OCI-LY7 (cell line): ENCODE data around the gene ITGB2. TPM values are rescaled to one million over a fixed set of nuclear protein-coding genes. Genes with fewer than 3 reads are reported as not detected.
A peak's percentile ranks its signal among the peaks of the same experiment; 100 is the strongest.

Source experiments
- BruUV-seq: library from RNA; stranded (reverse); fragments of 400-500 nt; replicated peaks from 2 replicates; lab custom pipeline; 2021; lab: Mats Ljungman, UMichigan
- CTCF ChIA-PET: fragments of 300-600 bp; sonication (Branson Sonifier 250); formaldehyde crosslinking; loops from one replicate; lab custom pipeline; 2022; ENCODE audit warnings: antibody characterized with exemption; ENCODE audit not compliant: unreplicated experiment; lab: Charles Lee
- POLR2A ChIA-PET: fragments of 300-600 bp; sonication (Branson Sonifier 250); formaldehyde crosslinking; loops from one replicate; lab custom pipeline; 2022; ENCODE audit warnings: antibody characterized with exemption; lab: Charles Lee
- DNase-seq: peaks from one replicate; pipeline ENCODE4 v3.0.0-alpha.2; 2015; ENCODE audit warnings: low spot score
- H2AFZ ChIP-seq: fragments of 200-600 bp; sonication (generic), shearing (Covaris generic); 2 replicates; pipeline ENCODE4 v1.6.1; 2014; ENCODE audit warnings: mild to moderate bottlenecking, antibody characterized with exemption, low read length, moderate library complexity
- H3K27ac ChIP-seq: fragments of 200-600 bp; sonication (generic); 2 replicates; pipeline ENCODE4 v1.5.1; 2014; ENCODE audit warnings: mixed run types, low read depth, mild to moderate bottlenecking, moderate library complexity, low read length, inconsistent platforms; ENCODE audit not compliant: poor library complexity, severe bottlenecking
- H3K36me3 ChIP-seq: fragments of 200-600 bp; sonication (generic); 2 replicates; pipeline ENCODE4 v1.6.1; 2014; ENCODE audit warnings: mild to moderate bottlenecking, antibody characterized with exemption, low read length, moderate library complexity, mixed read lengths; ENCODE audit not compliant: insufficient read depth
- H3K4me1 ChIP-seq: fragments of 200-600 bp; sonication (generic); 2 replicates; pipeline ENCODE4 v1.5.1; 2014; ENCODE audit warnings: mild to moderate bottlenecking, low read length; ENCODE audit not compliant: insufficient read depth, poor library complexity, severe bottlenecking
- H3K4me2 ChIP-seq: fragments of 200-600 bp; sonication (generic); 2 replicates; pipeline ENCODE4 v1.6.1; 2014; ENCODE audit warnings: mild to moderate bottlenecking, low read length
- H3K4me3 ChIP-seq: fragments of 200-600 bp; sonication (generic); 2 replicates; pipeline ENCODE4 v1.5.1; 2014; ENCODE audit warnings: mild to moderate bottlenecking, low read depth, low read length; ENCODE audit not compliant: poor library complexity, severe bottlenecking
- H3K79me2 ChIP-seq: fragments of 200-600 bp; sonication (generic); 2 replicates; pipeline ENCODE4 v1.6.1; 2016; ENCODE audit warnings: low read depth, mild to moderate bottlenecking, low read length, moderate library complexity, mixed read lengths; ENCODE audit not compliant: insufficient read depth
- H3K9me2 ChIP-seq: fragments of 200-600 bp; sonication (generic); 2 replicates; pipeline ENCODE4 v1.6.1; 2016; ENCODE audit warnings: mild to moderate bottlenecking, low read length, mixed read lengths; ENCODE audit not compliant: insufficient read depth
- H3K9me3 ChIP-seq: fragments of 200-600 bp; sonication (generic); 2 replicates; pipeline ENCODE4 v1.6.1; 2014; ENCODE audit warnings: mild to moderate bottlenecking, mixed run types, low read length, mixed read lengths
- H4K20me1 ChIP-seq: fragments of 200-600 bp; sonication (generic); 2 replicates; pipeline ENCODE4 v1.6.1; 2014; ENCODE audit warnings: mild to moderate bottlenecking, antibody characterized with exemption, low read length, moderate library complexity, mixed read lengths; ENCODE audit not compliant: insufficient read depth
- CTCF ChIP-seq: fragments of 200-600 bp; sonication (generic); conservative IDR thresholded peaks from 2 replicates; pipeline ENCODE4 v1.5.1; 2014; ENCODE audit warnings: mild to moderate bottlenecking, antibody characterized with exemption, low read length, moderate library complexity, mixed read lengths
- EZH2phosphoT487 ChIP-seq: fragments of 200-600 bp; sonication (generic); IDR thresholded peaks from 2 replicates; pipeline ENCODE4 v1.6.1; 2018; ENCODE audit warnings: low read depth, borderline replicate concordance, mild to moderate bottlenecking, mixed run types, antibody characterized with exemption, low read length, moderate library complexity, mixed read lengths
- intact Hi-C: fragments of 100-400 bp; cut with micrococcal nuclease; formaldehyde crosslinking; loops from one replicate; pipeline ENCODE4 v1.10.0; 2022; ENCODE audit not compliant: unreplicated experiment
- total RNA-seq, 2 experiments: library from RNA; depleted of rRNA in 1 of 2; stranded (reverse); fragments of >200 nt in 1 of 2; shearing (Covaris generic) in 1 of 2; gene quantifications; 2 replicates each; pipeline ENCODE4 v1.2.3, GENCODE V29; 2014 to 2022

Gene ITGB2
- total RNA-seq, 2 experiments from 2014 or later: 11.6 to 78.9 TPM

- no peak overlapping the region for H3K4me3 ChIP-seq
- DNase-seq: peak; percentile 72
- no peaks in the 10 kb centered on the region for H3K4me1 ChIP-seq
- H3K27ac ChIP-seq: no peak overlapping the region
- no peaks in the 10 kb centered on the region for H3K36me3 ChIP-seq
- ChIA-PET POLR2A (interaction anchor here (0.6 to 1.0 kb wide), 2 partner anchors 39 to 86 kb away, joined by 3 to 6 read pairs; no protein-coding TSS in a partner anchor), CTCF (no interaction called here)
- no peak overlapping the region for H2AFZ ChIP-seq
- H4K20me1 ChIP-seq: no peaks in the 10 kb centered on the region
- intact Hi-C loops: loop anchor here (1.0 to 2.0 kb wide), 2 partner anchors 18 to 40 kb away; no protein-coding TSS in a partner anchor
- BruUV-seq: no TSS peak
- H3K9me2 ChIP-seq: no peaks in the 10 kb centered on the region
- no peak overlapping the region for H3K4me2 ChIP-seq
- no peak for TF ChIP-seq EZH2phosphoT487
- peak; percentile 95 for TF ChIP-seq CTCF
- no peaks in the 10 kb centered on the region for H3K79me2 ChIP-seq
- no peaks in the 10 kb centered on the region for H3K9me3 ChIP-seq
Measured at GRCh38 chr21:44892536-44893277, 28.0 kb downstream of the ITGB2 start.

- POLR2A ChIA-PET: no interaction called here
Measured at GRCh38 chr21:44892095-44892494, 28.6 kb downstream of the ITGB2 start.

More at GRCh38 chr21:44892095-44892494, 28.6 kb downstream of the ITGB2 start:
- Histone ChIP-seq H4K20me1 (no peaks in the 10 kb centered on the region), H3K4me2 (no peak overlapping the region), H3K79me2 (no peaks in the 10 kb centered on the region), H3K27ac (no peak overlapping the region), H3K4me3 (no peak overlapping the region), H3K9me2 (no peaks in the 10 kb centered on the region), H3K9me3 (no peaks in the 10 kb centered on the region), H3K36me3 (no peaks in the 10 kb centered on the region), H2AFZ (no peak overlapping the region), H3K4me1 (no peaks in the 10 kb centered on the region)
- intact Hi-C loops: loop anchor here (1.0 to 2.0 kb wide), 2 partner anchors 19 to 40 kb away; no protein-coding TSS in a partner anchor
- TF ChIP-seq CTCF (no peak), EZH2phosphoT487 (no peak)
- DNase-seq: no peak
- CTCF ChIA-PET: no interaction called here
- BruUV-seq: no TSS peak
